ENCODE measurements around the gene DSEL. TPM values are rescaled to one million over a fixed set of nuclear protein-coding genes. Genes with fewer than 3 reads are reported as not detected.

DSEL gene
- polyA plus RNA-seq, 3 donors: 0.03 to 0.05 TPM; not detected in 1

- Histone ChIP-seq H3K79me2 (ENCODE audit: insufficient read depth, low read length) (no peaks in the 10 kb centered on the region), H4K20me1 (ENCODE audit: insufficient read depth, low read length) (no peaks in the 10 kb centered on the region), H3K9ac (ENCODE audit: insufficient read depth, low read length, poor library complexity, severe bottlenecking) (no peak overlapping the region), H3K4me1 (ENCODE audit: control insufficient read depth in 1 of 2, insufficient read depth in 2 of 2, low read length in 2 of 2) (no peaks in the 10 kb centered on the region), H3K9me3 (replicated peaks in 1 of 2; ENCODE audit: control insufficient read depth in 1 of 2, insufficient read depth in 1 of 2, low read length in 2 of 2) (no peaks in the 10 kb centered on the region), H3K4me2 (replicated peaks; ENCODE audit: extremely low read depth, low read length, poor library complexity, severe bottlenecking) (no peak overlapping the region), H3K27ac (ENCODE audit: low read depth in 1 of 2, low read length in 2 of 2) (no peak overlapping the region), H3K4me3 (replicated peaks in 1 of 3; ENCODE audit: low read depth in 2 of 3, low read length in 3 of 3) (no peak overlapping the region), H2AFZ (ENCODE audit: insufficient read depth, low read depth, low read length, poor library complexity, severe bottlenecking) (no peak overlapping the region), H3K27me3 (ENCODE audit: control insufficient read depth in 2 of 2, insufficient read depth in 2 of 2, low read length in 2 of 2) (no peaks in the 10 kb centered on the region), H3K36me3 (replicated peaks in 1 of 2; ENCODE audit: control insufficient read depth in 1 of 2, insufficient read depth in 2 of 2, low read length in 2 of 2) (no peaks in the 10 kb centered on the region)
- H3K4me3 Mint-ChIP-seq: no peak overlapping the region
- H3K27me3 Mint-ChIP-seq (ENCODE audit: low read depth in 3 of 3): peaks cover 0 to 4% (median under 1%) of the 10 kb centered on the region in 3 donors
- intact Hi-C loops (cut with micrococcal nuclease): no loop called here
- no peaks in the 10 kb centered on the region for H3K9me3 Mint-ChIP-seq
- no peak overlapping the region for H3K27ac Mint-ChIP-seq
- TF ChIP-seq, protein P1, sequence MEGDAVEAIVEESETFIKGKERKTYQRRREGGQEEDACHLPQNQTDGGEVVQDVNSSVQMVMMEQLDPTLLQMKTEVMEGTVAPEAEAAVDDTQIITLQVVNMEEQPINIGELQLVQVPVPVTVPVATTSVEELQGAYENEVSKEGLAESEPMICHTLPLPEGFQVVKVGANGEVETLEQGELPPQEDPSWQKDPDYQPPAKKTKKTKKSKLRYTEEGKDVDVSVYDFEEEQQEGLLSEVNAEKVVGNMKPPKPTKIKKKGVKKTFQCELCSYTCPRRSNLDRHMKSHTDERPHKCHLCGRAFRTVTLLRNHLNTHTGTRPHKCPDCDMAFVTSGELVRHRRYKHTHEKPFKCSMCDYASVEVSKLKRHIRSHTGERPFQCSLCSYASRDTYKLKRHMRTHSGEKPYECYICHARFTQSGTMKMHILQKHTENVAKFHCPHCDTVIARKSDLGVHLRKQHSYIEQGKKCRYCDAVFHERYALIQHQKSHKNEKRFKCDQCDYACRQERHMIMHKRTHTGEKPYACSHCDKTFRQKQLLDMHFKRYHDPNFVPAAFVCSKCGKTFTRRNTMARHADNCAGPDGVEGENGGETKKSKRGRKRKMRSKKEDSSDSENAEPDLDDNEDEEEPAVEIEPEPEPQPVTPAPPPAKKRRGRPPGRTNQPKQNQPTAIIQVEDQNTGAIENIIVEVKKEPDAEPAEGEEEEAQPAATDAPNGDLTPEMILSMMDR (IDR thresholded peaks at IDR 0.05): no peak
- no peaks in the 10 kb centered on the region for H3K4me1 Mint-ChIP-seq
- no peaks in the 10 kb centered on the region for H3K36me3 Mint-ChIP-seq
- no peak for DNase-seq
Observed at GRCh38 chr18:67545681-67546080, 29.2 kb upstream of the DSEL start.

GRCh38 chr18:67540559-67540958, 24.0 kb upstream of the DSEL start:
- TF ChIP-seq, protein P1 (IDR thresholded peaks at IDR 0.05): no peak
- H3K27ac ChIP-seq (ENCODE audit: low read depth in 1 of 2, low read length in 2 of 2): no peak overlapping the region
- H3K4me3 ChIP-seq (replicated peaks in 1 of 3; ENCODE audit: low read depth in 2 of 3, low read length in 3 of 3): no peak overlapping the region
- no peaks in the 10 kb centered on the region for H3K4me1 ChIP-seq (ENCODE audit: control insufficient read depth in 1 of 2, insufficient read depth in 2 of 2, low read length in 2 of 2)
- no peak overlapping the region for H3K27ac Mint-ChIP-seq
- no peaks in the 10 kb centered on the region for H4K20me1 ChIP-seq (ENCODE audit: insufficient read depth, low read length)
- H3K4me2 ChIP-seq (replicated peaks; ENCODE audit: extremely low read depth, low read length, poor library complexity, severe bottlenecking): no peak overlapping the region
- H3K4me3 Mint-ChIP-seq: no peak overlapping the region
- H3K9me3 Mint-ChIP-seq: no peaks in the 10 kb centered on the region
- H2AFZ ChIP-seq (ENCODE audit: insufficient read depth, low read depth, low read length, poor library complexity, severe bottlenecking): no peak overlapping the region
- H3K27me3 ChIP-seq (ENCODE audit: control insufficient read depth in 2 of 2, insufficient read depth in 2 of 2, low read length in 2 of 2): no peaks in the 10 kb centered on the region
- peaks cover 0 to 2% (median 0%) of the 10 kb centered on the region in 3 donors for H3K27me3 Mint-ChIP-seq (ENCODE audit: low read depth in 3 of 3)
- intact Hi-C loops (cut with micrococcal nuclease): no loop called here
- no peaks in the 10 kb centered on the region for H3K4me1 Mint-ChIP-seq
- no peaks in the 10 kb centered on the region for H3K36me3 Mint-ChIP-seq
- no peaks in the 10 kb centered on the region for H3K36me3 ChIP-seq (replicated peaks in 1 of 2; ENCODE audit: control insufficient read depth in 1 of 2, insufficient read depth in 2 of 2, low read length in 2 of 2)
- H3K79me2 ChIP-seq (ENCODE audit: insufficient read depth, low read length): no peaks in the 10 kb centered on the region
- H3K9ac ChIP-seq (ENCODE audit: insufficient read depth, low read length, poor library complexity, severe bottlenecking): no peak overlapping the region
- no peak for DNase-seq
- no peaks in the 10 kb centered on the region for H3K9me3 ChIP-seq (replicated peaks in 1 of 2; ENCODE audit: control insufficient read depth in 1 of 2, insufficient read depth in 1 of 2, low read length in 2 of 2)
- no CpG with 5 or more reads among the region's 5 CpGs for WGBS (ENCODE audit: insufficient coverage)
